ENCODE measurements around the gene PRSS53.

- TF ChIP-seq CTCF (IDR thresholded peaks at IDR 0.05): no peak
- no peak for TF ChIP-seq POLR2AphosphoS5 (IDR thresholded peaks at IDR 0.05)
- TF ChIP-seq POLR2A (IDR thresholded peaks at IDR 0.05): no peak
Measured at GRCh38 chr16:31133046-31133501, 44.3 kb upstream of the PRSS53 start.
